Testis (tissue), 3 donors: ENCODE data around the gene COQ7. TPM values are rescaled to one million over a fixed set of nuclear protein-coding genes. Genes with fewer than 3 reads are reported as not detected.
A peak's percentile ranks its signal among the peaks of the same experiment; 100 is the strongest.

Experiments used
- DNase-seq: peaks from one replicate; pipeline ENCODE4 v3.0.0-alpha.2; 2019
- H3K27ac ChIP-seq, 2 donors: fragments of 200-600 bp; sonication (generic); one replicate each; pipeline ENCODE4 v1.5.1; 2019
- H3K27me3 ChIP-seq: fragments of 200-600 bp; sonication (generic); one replicate; pipeline ENCODE4 v1.5.1; 2019
- H3K36me3 ChIP-seq: fragments of 200-600 bp; sonication (generic); one replicate; pipeline ENCODE4 v1.5.1; 2017; ENCODE audit warnings: low read depth; ENCODE audit errors: missing control alignments
- H3K4me1 ChIP-seq: fragments of 200-600 bp; sonication (generic); one replicate; pipeline ENCODE4 v1.5.1; 2019
- H3K4me3 ChIP-seq, 2 donors: fragments of 200-600 bp; sonication (generic); one replicate each; pipeline ENCODE4 v1.5.1; 2017 to 2019
- H3K9me3 ChIP-seq: fragments of 200-600 bp; sonication (generic); one replicate; pipeline ENCODE4 v1.5.1; 2017
- POLR2A ChIP-seq: fragments of 450-650 bp; IDR thresholded peaks from one replicate; pipeline ENCODE4 v1.6.1; 2017; ENCODE audit warnings: antibody characterized with exemption, mild to moderate bottlenecking, moderate library complexity
- WGBS, 2 donors: methylation state at CpG; one replicate each; pipeline ENCODE4 v1.1.5; 2018; 5-methylcytosine and 5-hydroxymethylcytosine counted together
- intact Hi-C: fragments of 100-400 bp; cut with DNase I; formaldehyde crosslinking; loops from one replicate; pipeline ENCODE4 v1.15.1; 2023; ENCODE audit warnings: low total_unique reads
- polyA plus RNA-seq: library from polyadenylated mRNA; stranded (reverse); fragments of 350-450 nt; fragmentation: Illumina TruSeq; extraction: RNeasy Lipid Tissue Mini Kit (QIAGEN cat#74804); gene quantifications from one replicate; pipeline ENCODE4 v1.2.3, GENCODE V29; 2014; ENCODE audit warnings: low read depth, low replicate concordance; ENCODE audit not compliant: insufficient read depth
- total RNA-seq, 2 donors: library from RNA; depleted of rRNA; stranded (reverse); fragments of >200 nt; gene quantifications; one replicate each; pipeline ENCODE4 v1.2.3, GENCODE V29; 2016
- TF ChIP-seq, protein P1 (sequence below), 3 experiments: fragments of 450-650 bp in 2 of 3; fragments of 200-600 bp in 1 of 3; sonication (generic) in 1 of 3; IDR thresholded peaks; one replicate each; pipeline ENCODE4 v1.5.1; 2016 to 2019; ENCODE audit warnings: antibody characterized with exemption in 3 of 3, mild to moderate bottlenecking in 2 of 3, moderate library complexity in 1 of 3

COQ7 gene
- total and polyA plus RNA-seq, 3 donors from 2014 or later, result 42.0 to 58.4 (median 53.6) TPM

DNA sequence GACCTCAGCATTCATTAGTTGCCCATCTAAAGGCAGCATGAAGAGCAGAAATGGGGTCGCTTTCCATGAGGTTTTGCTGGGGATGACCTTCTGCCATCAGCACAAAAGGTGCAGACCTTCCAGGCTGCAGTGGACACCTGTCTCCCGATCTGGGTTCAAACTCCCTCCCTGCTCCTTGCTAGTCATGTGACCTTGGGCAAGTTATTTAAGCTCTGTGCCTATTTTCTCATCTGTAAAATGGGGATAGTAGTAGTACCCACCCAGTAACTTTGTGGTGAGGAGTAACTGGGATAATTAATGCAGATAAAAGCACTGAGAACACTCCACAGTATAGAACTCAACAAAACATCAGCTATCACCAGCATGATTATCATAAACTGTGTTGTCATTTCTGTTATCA is 21.4 kb upstream of the COQ7 start:
- Histone ChIP-seq H3K9me3 (no peaks in the 10 kb centered on the region), H3K36me3 (no peaks in the 10 kb centered on the region), H3K27me3 (no peaks in the 10 kb centered on the region), H3K27ac (no peak overlapping the region), H3K4me3 (no peak overlapping the region), H3K4me1 (no peaks in the 10 kb centered on the region)
- intact Hi-C loops, result no loop called here
- no peak for DNase-seq
- TF ChIP-seq, protein P1, sequence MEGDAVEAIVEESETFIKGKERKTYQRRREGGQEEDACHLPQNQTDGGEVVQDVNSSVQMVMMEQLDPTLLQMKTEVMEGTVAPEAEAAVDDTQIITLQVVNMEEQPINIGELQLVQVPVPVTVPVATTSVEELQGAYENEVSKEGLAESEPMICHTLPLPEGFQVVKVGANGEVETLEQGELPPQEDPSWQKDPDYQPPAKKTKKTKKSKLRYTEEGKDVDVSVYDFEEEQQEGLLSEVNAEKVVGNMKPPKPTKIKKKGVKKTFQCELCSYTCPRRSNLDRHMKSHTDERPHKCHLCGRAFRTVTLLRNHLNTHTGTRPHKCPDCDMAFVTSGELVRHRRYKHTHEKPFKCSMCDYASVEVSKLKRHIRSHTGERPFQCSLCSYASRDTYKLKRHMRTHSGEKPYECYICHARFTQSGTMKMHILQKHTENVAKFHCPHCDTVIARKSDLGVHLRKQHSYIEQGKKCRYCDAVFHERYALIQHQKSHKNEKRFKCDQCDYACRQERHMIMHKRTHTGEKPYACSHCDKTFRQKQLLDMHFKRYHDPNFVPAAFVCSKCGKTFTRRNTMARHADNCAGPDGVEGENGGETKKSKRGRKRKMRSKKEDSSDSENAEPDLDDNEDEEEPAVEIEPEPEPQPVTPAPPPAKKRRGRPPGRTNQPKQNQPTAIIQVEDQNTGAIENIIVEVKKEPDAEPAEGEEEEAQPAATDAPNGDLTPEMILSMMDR (IDR thresholded peaks at IDR 0.05), result no peak
- TF ChIP-seq POLR2A, result no peak
- WGBS, 2 donors, result 86 to 88% methylated on average over 2 of the region's 2 CpGs

DNA sequence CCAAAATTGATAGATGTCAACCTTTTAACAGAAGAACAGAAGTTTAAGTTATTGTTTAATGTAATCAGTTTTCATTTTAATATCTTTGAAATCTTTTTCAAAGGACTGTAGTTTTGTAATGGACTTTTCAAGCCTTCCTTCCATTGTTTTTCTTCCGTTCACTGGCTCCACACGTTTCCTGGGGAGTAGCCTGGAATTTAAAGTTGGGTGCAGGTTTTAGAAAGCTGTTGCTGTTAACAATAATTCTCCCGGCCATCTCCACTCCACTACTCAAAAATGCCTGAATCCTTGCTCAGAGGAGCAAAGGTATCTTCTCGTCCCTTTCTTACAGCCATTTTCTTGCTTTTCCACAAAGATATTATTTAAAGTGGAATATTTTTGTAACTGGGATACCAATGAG is 4.7 kb upstream of the COQ7 start:
- intact Hi-C loops, result no loop called here
- no peak overlapping the region for H3K4me3 ChIP-seq
- DNase-seq, result no peak
- H3K27me3 ChIP-seq, result no peaks in the 10 kb centered on the region
- no peaks in the 10 kb centered on the region for H3K36me3 ChIP-seq
- H3K9me3 ChIP-seq, result no peaks in the 10 kb centered on the region
- H3K4me1 ChIP-seq, result peaks cover 7% of the 10 kb centered on the region
- WGBS, 2 donors, result 72 to 74% methylated on average over 4 of the region's 4 CpGs
- no peak for TF ChIP-seq POLR2A
- TF ChIP-seq, protein P1 (IDR thresholded peaks at IDR 0.05), result no peak
- H3K27ac ChIP-seq, result no peak overlapping the region

DNA sequence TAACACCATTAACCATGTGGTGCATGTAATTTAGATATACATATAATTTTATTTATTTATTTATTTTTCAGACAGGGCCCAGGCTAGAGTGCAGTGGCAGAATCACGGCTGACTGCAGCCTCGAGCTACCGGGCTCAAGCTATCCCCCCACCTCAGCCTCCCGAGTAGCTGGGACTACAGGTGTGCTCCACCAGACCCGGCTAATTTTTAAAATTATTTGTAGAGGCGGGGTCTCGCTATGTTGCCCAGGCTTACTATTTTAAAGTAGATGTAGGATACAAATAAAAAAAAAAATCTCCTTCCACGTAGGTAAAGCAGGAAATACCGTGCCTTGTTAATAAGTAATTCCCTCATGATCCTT is 446 bp upstream of the COQ7 start:
- intact Hi-C loops, result no loop called here

DNA sequence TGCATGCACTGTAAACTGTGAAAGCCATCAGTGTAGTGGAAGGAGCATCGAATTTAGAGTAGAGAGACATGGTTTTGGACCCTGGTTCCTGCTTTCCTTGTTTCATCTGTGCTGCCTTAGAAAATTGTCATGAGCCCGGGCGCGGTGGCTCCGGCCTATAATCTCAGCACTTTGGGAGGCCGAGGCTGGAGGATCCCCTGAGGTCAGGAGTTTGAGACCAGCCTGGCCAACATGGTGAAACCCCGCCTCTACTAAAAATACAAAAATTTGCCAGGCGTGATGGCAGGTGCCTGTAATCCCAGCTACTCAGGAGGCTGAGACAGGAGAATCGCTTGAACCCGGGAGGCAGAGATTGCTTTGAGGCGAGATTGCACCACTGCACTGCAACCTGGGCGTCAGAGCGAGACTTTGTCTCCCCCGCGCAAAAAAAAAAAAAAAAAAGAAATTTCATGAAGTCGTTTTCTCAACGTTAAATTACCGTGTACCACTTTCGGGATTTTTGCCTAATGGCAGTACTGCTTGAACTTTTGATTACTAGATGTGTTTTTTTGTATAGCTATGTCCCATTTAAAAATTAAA is 912 bp downstream of the COQ7 start:
- DNase-seq, result no peak
- Histone ChIP-seq H3K4me1 (peaks cover 11% of the 10 kb centered on the region), H3K27me3 (no peaks in the 10 kb centered on the region), H3K27ac (peak overlapping the region; percentile 99 to 100), H3K4me3 (peak overlapping the region; percentile 87 to 91), H3K9me3 (no peaks in the 10 kb centered on the region), H3K36me3 (no peaks in the 10 kb centered on the region)
- intact Hi-C loops, result no loop called here
- WGBS, 2 donors, result 24 to 26% methylated on average over 19 of the region's 19 CpGs
- TF ChIP-seq POLR2A, result no peak
- TF ChIP-seq, protein P1 (IDR thresholded peaks at IDR 0.05), result no peak

More for the DNA sequence above, 446 bp upstream of the COQ7 start:
- Histone ChIP-seq H3K4me3 (peak overlapping the region; percentile 87 to 91), H3K4me1 (peaks cover 11% of the 10 kb centered on the region), H3K27me3 (no peaks in the 10 kb centered on the region), H3K27ac (peak overlapping the region; percentile 99 to 100), H3K9me3 (no peaks in the 10 kb centered on the region), H3K36me3 (no peaks in the 10 kb centered on the region)
- DNase-seq, result no peak
- TF ChIP-seq, protein P1 (IDR thresholded peaks at IDR 0.05), result no peak
- TF ChIP-seq POLR2A, result no peak
- WGBS, 2 donors, result 39 to 42% methylated on average over 9 of the region's 9 CpGs
